Thyroid gland (tissue), 4 donors: ENCODE measurements around the gene RPAIN.

Experiments used
- CTCF ChIP-seq, 6 experiments: fragments of 200-600 bp in 3 of 6; fragments of 450-650 bp in 3 of 6; sonication (generic) in 3 of 6; IDR thresholded peaks; one replicate each; pipeline ENCODE4 v1.5.1; 2016 to 2019; ENCODE audit warnings: antibody characterized with exemption in 6 of 6, mild to moderate bottlenecking in 2 of 6, inconsistent platforms in 1 of 6, moderate library complexity in 1 of 6
- POLR2A ChIP-seq, 2 donors: fragments of 450-650 bp; IDR thresholded peaks; one replicate each; pipeline ENCODE4 v1.6.1; 2017; ENCODE audit warnings: antibody characterized with exemption in 2 of 2, mild to moderate bottlenecking in 2 of 2, moderate library complexity in 1 of 2

GRCh38 chr17:5391678-5392077 lies 28.3 kb upstream of the RPAIN start:
- TF ChIP-seq POLR2A (IDR thresholded peaks at IDR 0.05) (no peak), CTCF (IDR thresholded peaks at IDR 0.05) (no peak)
